ENCODE measurements around the gene SEMA4C.

GRCh38 chr2:96874198-96874831 is 4.4 kb upstream of the SEMA4C start:
- TF ChIP-seq CTCF (IDR thresholded peaks at IDR 0.05 in 2 of 3, conservative IDR thresholded peaks at IDR 0.05 in 1 of 3; ENCODE audit: insufficient read depth in 2 of 3, low read depth in 1 of 3, low read length in 3 of 3) (no peak), BRCA1 (IDR thresholded peaks at IDR 0.05) (no peak), BRCA1 (CRISPR knock-in tag; IDR thresholded peaks at IDR 0.05) (no peak), ARNT (IDR thresholded peaks at IDR 0.05) (no peak), YY1 (IDR thresholded peaks at IDR 0.05; ENCODE audit: borderline replicate concordance in 1 of 3, control insufficient read depth in 1 of 3, extremely low read depth in 1 of 3, insufficient read depth in 3 of 3, insufficient read length in 1 of 3, insufficient replicate concordance in 2 of 3, low read depth in 1 of 3, low read length in 2 of 3) (no peak), ARID4B (CRISPR knock-in tag; IDR thresholded peaks at IDR 0.05) (no peak), KLF13 (tag; IDR thresholded peaks at IDR 0.05; ENCODE audit: borderline replicate concordance, low read depth) (no peak), USF1 (CRISPR knock-in tag; IDR thresholded peaks at IDR 0.05) (no peak), SRSF1 (IDR thresholded peaks at IDR 0.05; ENCODE audit: low read depth, low read length) (no peak), HINFP (tag; conservative IDR thresholded peaks at IDR 0.05; ENCODE audit: low read depth) (no peak), MTA3 (IDR thresholded peaks at IDR 0.05; ENCODE audit: borderline replicate concordance) (no peak), ZBTB1 (CRISPR knock-in tag; IDR thresholded peaks at IDR 0.05; ENCODE audit: borderline replicate concordance, low read depth) (no peak), ZMIZ1 (IDR thresholded peaks at IDR 0.05; ENCODE audit: low read depth in 2 of 2, low read length in 2 of 2) (no peak)
